ENCODE results near the gene ANKRD40.
"Not testable (repeated sequence)": the region's sequence is repeated elsewhere in the genome, so short reads cannot be mapped to it uniquely, and the experiment has no call there.

ANKRD40 gene

DNA sequence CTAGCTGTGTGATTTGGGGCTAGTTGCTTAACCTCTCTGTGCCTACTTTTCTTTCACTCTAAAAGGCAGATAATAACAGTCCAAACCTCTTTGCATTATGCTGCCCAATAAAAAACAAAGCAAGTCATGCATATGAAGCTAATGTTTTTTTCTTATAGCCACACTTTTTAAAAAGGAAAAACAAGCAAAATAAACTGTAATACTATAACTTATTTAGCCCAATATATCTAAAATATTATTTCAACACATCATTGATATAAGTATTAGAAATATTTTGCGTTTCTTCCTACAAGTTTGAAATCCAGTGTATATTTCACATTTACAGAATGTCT, 22.4 kb downstream of the ANKRD40 start:
- no peak for FAIRE-seq

- FAIRE-seq = no peak
These were observed 22.9 kb downstream of the ANKRD40 start for GRCh38 chr17:50684612-50685333.

- no peak for FAIRE-seq
These were observed 23.5 kb downstream of the ANKRD40 start for GRCh38 chr17:50684288-50684611.

GRCh38 chr17:50683434-50684287, 24.1 kb downstream of the ANKRD40 start:
- no peak for FAIRE-seq

- FAIRE-seq = no peak
These were observed 24.8 kb downstream of the ANKRD40 start for GRCh38 chr17:50682938-50683337.

GRCh38 chr17:50682441-50682840, 25.3 kb downstream of the ANKRD40 start:
- FAIRE-seq = no peak

DNA sequence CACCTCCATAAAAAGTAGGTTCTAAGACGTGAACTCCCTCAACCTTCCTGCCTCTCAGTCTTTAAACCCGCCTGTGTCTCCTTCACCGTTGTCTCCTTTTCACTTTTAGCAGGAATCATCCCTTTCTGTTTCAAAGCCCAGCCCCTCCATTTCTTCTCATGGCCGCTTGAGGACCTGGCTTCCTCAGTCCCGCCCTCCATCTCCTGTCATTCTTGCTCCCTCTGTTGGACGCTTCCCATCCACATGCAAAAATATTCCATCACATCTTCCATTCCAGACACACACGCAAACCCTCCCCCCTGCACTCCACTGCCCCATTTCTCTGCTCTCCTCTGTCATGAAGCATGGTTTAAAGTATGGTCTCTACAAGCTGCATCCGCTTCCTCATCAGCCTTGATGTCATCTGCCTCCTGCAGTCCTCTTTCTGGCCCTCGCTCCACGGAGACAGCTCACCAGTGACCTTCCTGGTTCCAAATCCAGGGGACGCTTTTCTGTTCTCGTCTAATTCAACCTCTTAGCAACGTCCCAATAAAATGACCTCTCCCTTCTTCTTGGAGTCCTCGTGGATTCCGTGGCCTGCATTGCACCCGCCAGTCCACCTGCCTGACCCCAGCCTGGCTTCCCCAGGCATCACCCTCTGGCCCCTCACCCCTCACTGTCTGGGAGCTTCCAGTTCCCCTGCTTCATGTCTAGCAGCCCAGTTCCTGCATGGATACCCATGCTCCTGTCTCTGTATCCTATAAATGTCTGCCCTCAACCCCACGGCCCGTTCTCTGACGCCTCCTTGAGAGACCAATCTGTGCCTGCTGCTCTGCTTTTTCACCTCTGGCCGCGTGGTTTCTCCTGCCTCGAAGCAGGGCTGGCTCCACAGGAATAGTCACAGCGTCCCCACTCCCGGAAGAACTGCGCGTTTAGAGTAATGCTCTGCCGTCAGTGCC, 26.2 kb downstream of the ANKRD40 start:
- FAIRE-seq = no peak

DNA sequence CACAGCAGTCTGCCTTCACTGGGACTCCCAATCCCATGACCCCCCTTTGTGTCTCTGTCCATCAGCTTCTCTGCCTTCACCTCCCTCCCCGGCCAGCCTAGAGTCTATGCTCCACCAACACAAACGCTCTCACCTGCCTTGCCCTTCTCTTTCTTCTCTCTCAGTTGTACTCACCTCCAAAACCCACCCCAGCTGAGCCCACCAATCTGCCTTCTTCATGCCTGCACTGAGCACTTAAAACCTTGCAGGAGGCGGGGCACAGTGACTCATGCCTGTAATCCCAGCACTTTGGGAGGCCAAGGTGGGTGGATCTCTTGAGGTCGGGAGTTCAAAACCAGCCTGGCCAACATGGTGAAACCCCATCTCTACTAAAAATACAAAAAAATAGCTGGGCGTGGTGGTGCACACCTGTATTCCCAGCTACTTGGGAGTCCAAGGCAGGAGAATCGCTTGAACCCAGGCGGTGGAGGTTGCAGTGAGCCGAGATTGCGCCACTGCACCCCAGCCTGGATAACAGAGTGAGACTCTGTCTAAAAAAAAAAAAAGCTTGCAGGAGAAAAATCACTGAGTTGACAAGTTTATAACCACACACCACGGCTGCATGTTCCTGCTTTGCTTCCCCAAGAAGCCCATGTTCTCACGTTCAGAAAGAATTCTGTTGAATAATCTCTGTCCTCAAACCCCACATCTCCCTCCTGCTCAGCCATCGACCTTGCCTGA, 27.0 kb downstream of the ANKRD40 start:
- not testable (repeated sequence) for FAIRE-seq

DNA sequence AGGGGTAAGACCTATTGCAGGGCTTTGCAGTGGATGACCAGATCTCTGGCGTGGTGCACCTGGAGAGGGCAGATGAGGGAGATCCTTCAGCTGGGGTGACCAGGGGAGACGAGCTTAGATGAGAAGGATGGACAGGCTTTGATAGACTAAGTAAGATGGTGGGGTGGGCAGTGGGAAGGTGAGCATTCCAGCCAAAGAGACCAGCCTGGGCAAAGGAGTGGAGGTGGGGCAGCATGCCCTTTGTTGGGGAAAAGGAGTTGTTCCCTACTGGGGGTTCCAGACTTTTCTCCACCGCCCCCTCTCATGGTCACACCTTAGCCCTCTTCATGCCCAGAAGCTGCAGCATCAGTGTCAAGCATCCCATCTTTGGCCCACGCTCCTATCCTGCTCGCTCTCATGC, 27.6 kb downstream of the ANKRD40 start:
- no peak for FAIRE-seq

DNA sequence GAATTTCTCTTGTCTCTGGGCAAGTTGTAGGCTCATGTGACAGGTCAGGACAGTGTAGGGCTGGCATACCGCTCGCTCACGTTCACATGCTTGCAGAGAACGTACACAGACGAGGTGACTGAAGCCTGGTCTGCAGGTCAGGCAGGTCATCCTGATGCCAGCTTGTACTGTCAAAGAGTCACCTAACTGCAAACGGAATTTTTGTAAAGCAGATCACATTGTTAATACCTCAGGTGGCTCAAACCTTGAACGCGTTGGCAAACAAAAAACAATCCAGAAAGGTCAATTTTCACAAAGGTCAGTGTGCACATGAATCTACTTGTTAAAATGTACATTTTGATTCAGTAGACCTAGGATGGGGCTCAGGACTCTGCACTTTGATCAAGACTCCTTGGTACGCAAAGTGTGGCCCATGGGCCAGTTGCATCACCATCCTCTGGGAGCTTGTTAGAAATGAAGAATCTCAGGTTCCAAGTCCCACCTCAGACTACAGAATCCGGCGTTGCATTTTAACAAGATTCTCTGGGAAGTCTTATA, 28.6 kb downstream of the ANKRD40 start:
- no peak for FAIRE-seq

- FAIRE-seq = no peak
These were observed 29.8 kb downstream of the ANKRD40 start for GRCh38 chr17:50677851-50678375.

GRCh38 chr17:50676065-50676975, 31.4 kb downstream of the ANKRD40 start:
- no peak for FAIRE-seq

- FAIRE-seq = no peak
These were observed 32.1 kb downstream of the ANKRD40 start for GRCh38 chr17:50675627-50676026.

- FAIRE-seq = no peak
These were observed 32.5 kb downstream of the ANKRD40 start for GRCh38 chr17:50675190-50675589.

GRCh38 chr17:50672831-50673551, 34.7 kb downstream of the ANKRD40 start:
- FAIRE-seq = no peak

GRCh38 chr17:50672071-50672470, 35.6 kb downstream of the ANKRD40 start:
- FAIRE-seq = no peak

GRCh38 chr17:50668838-50669581, 38.7 kb downstream of the ANKRD40 start:
- no peak for FAIRE-seq

DNA sequence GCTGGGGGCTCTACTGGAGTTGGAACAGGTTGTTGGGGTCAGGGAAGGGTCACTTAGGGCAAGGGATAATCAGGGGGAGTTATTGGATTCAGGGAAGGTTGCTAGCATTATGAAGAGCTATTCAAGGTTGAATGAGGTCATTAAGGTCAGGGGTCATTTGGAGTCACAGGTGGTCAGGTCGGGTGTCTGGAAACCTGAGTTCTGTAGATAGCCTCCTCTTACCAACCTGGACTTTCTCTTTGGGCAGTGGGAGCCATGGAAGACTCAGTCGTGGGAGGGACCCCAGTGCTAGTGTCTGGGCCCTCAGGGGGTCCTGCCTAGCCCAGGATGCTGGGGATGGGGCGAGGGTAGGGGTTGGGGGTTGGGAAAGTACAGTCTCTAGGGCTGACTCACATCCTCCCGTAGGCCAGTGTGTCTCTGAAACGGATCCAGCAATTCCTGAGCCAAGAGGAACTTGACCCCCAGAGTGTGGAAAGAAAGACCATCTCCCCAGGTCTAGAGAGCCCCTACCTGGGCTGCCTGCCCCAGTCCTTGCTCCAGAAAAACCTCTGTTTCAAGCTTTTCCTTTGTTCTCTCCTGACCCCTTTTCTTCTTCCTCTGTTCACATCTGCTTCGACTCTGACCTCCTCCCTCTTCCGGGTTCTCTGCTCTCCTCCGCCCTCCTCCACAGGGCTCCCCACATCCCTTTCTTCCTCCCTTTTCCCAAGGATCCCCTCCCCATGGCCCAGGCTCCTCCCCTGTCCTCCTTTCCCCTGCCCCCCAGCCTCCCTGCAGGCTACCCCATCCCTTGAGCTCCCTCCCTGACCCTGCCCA, 39.5 kb downstream of the ANKRD40 start:
- no peak for FAIRE-seq

Measured in A204.1 (cell line).